GM20000 (cell line): ENCODE data around the gene SLC25A45.

ENCODE experiments used
- DNase-seq: peaks from one replicate; pipeline ENCODE4 v3.0.0; 2012; ENCODE audit warnings: low spot score
- CTCF ChIP-seq: IDR thresholded peaks from 2 replicates; pipeline ENCODE4 v1.5.1; 2012; ENCODE audit warnings: mild to moderate bottlenecking, control low read depth; ENCODE audit errors: extremely low read depth, missing control alignments

SLC25A45 gene

GRCh38 chr11:65423516-65424204 lies 41.2 kb upstream of the SLC25A45 start:
- TF ChIP-seq CTCF, result no peak
- DNase-seq, result no peak

GRCh38 chr11:65422633-65423515 lies 40.4 kb upstream of the SLC25A45 start, which contains the start of gene NEAT1:
Gene NEAT1, plus strand, starts transcription at chr11:65422798.
- DNase-seq, result peak; percentile 81
- no peak for TF ChIP-seq CTCF

GRCh38 chr11:65421794-65422632 lies 39.6 kb upstream of the SLC25A45 start:
- DNase-seq, result peak; percentile 82

GRCh38 chr11:65420979-65421793 lies 38.7 kb upstream of the SLC25A45 start:
- peak; percentile 59 for DNase-seq
- TF ChIP-seq CTCF, result no peak

More at GRCh38 chr11:65421794-65422632, 39.6 kb upstream of the SLC25A45 start:
- no peak for TF ChIP-seq CTCF

GRCh38 chr11:65420506-65420905 lies 38.1 kb upstream of the SLC25A45 start:
- no peak for DNase-seq
- no peak for TF ChIP-seq CTCF

- no peak for DNase-seq
- no peak for TF ChIP-seq CTCF
Observed at GRCh38 chr11:65419772-65420481, 37.5 kb upstream of the SLC25A45 start.
